Kidney (tissue), 14 donors: ENCODE data around the gene HEXD. TPM values are rescaled to one million over a fixed set of nuclear protein-coding genes. Genes with fewer than 3 reads are reported as not detected.

Experiments used
- DNase-seq, 5 donors: peaks; one replicate each; pipeline ENCODE4 v3.0.0-alpha.2; 2013 to 2020
- FAIRE-seq: peaks from 2 replicates; lab custom pipeline; 2012; peaks lifted over from hg19 to GRCh38; lab: Jason Lieb, UNC
- H3K27ac ChIP-seq, 2 donors: one replicate each; pipeline ENCODE4 v1.7.0; 2013; ENCODE audit warnings: low read depth in 2 of 2, low read length in 2 of 2, inconsistent platforms in 1 of 2
- H3K27me3 ChIP-seq: one replicate; pipeline ENCODE4 v1.7.1; 2013; ENCODE audit warnings: low read length, inconsistent platforms; ENCODE audit not compliant: control insufficient read depth, insufficient read depth
- H3K36me3 ChIP-seq, 3 donors: one replicate each; pipeline versions ENCODE4 v1.7.0 to v1.7.1; 2013; ENCODE audit warnings: low read length in 3 of 3, control low read depth in 1 of 3, inconsistent platforms in 1 of 3; ENCODE audit not compliant: insufficient read depth in 3 of 3, control insufficient read depth in 2 of 3
- H3K4me1 ChIP-seq, 3 donors: one replicate each; pipeline versions ENCODE4 v1.7.0 to v1.7.1; 2013; ENCODE audit warnings: low read length in 3 of 3, inconsistent platforms in 1 of 3, low read depth in 1 of 3; ENCODE audit not compliant: control insufficient read depth in 2 of 3, insufficient read depth in 2 of 3
- H3K4me3 ChIP-seq, 3 donors: one replicate each; pipeline versions ENCODE4 v1.7.0 to v1.8.1; 2013; ENCODE audit warnings: low read length in 3 of 3, control low read depth in 1 of 3, inconsistent platforms in 1 of 3
- H3K9ac ChIP-seq, 3 donors: one replicate each; pipeline versions ENCODE4 v1.7.0 to v1.7.1; 2013; ENCODE audit warnings: low read length in 3 of 3, control low read depth in 1 of 3, inconsistent platforms in 1 of 3
- H3K9me3 ChIP-seq, 3 donors: one replicate each; pipeline versions ENCODE4 v1.7.0 to v1.7.1; 2013; ENCODE audit warnings: low read length in 3 of 3, control low read depth in 1 of 3, inconsistent platforms in 1 of 3; ENCODE audit not compliant: control insufficient read depth in 2 of 3, insufficient read depth in 1 of 3
- intact Hi-C: fragments of 100-400 bp; cut with DNase I; formaldehyde crosslinking; loops from one replicate; pipeline ENCODE4 v1.11.1; 2022
- polyA plus RNA-seq: library from polyadenylated mRNA; stranded (reverse); fragments of 350-450 nt; fragmentation: Illumina TruSeq; extraction: RNeasy Lipid Tissue Mini Kit (QIAGEN cat#74804); gene quantifications from one replicate; pipeline ENCODE4 v1.2.3, GENCODE V29; 2014; ENCODE audit warnings: low read depth, low replicate concordance; ENCODE audit not compliant: insufficient read depth
- total RNA-seq: library from RNA; stranded (reverse); fragmentation: NEBNext Ultra II Directional; extraction: Animal tissue kit (Norgen Biotek cat#: 25700); gene quantifications from one replicate; pipeline ENCODE4 v1.2.1, GENCODE V29; 2021
- TF ChIP-seq, protein P1 (sequence below): IDR thresholded peaks from 3 replicates; pipeline ENCODE4 v1.5.1; 2012; ENCODE audit warnings: mild to moderate bottlenecking, moderate library complexity, borderline replicate concordance; ENCODE audit not compliant: insufficient read depth; ENCODE audit errors: extremely low read depth
- donor health status: control.
- donor health status: control.
- donor health status: control.
- donor health status: control.
- donor health status: control.
- donor health status: DM: yes; HTN: yes; CAD: no.
- donor health status: Normal renal cell carcinoma (clear cell type).

Gene HEXD
- total and polyA plus RNA-seq, 2 donors from 2014 or later, result 39.2 to 42.0 TPM

DNA sequence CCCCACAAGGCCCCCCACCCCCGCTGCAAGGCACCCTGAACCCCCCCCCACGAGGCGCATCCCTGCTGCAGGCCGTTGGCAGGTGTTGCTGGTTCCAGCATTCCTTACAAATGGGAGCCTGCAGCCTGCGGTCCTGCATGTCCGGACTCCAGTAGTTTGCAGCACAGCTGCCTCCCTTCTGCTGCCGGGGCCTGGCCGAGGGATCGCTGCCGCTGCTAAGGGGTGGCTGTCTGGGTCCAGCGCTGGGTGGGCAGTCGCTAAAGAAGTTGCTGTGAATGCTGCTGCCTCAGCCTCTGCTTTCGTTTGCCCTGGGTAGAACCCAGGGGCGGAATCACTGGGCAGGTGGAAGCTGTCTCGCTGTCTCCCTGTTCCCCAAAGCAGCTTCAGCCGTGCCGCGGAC, 34.7 kb upstream of the HEXD start:
- Histone ChIP-seq H3K36me3 (no peaks in the 10 kb centered on the region), H3K4me1 (peaks cover 0 to 9% (median 0%) of the 10 kb centered on the region in 3 donors), H3K9ac (no peak overlapping the region), H3K4me3 (no peak overlapping the region), H3K27ac (no peak overlapping the region), H3K27me3 (peaks cover 2% of the 10 kb centered on the region), H3K9me3 (no peaks in the 10 kb centered on the region)
- peak in 1 of 5 donors; percentile 47 for DNase-seq
- no peak for FAIRE-seq
- TF ChIP-seq, protein P1, sequence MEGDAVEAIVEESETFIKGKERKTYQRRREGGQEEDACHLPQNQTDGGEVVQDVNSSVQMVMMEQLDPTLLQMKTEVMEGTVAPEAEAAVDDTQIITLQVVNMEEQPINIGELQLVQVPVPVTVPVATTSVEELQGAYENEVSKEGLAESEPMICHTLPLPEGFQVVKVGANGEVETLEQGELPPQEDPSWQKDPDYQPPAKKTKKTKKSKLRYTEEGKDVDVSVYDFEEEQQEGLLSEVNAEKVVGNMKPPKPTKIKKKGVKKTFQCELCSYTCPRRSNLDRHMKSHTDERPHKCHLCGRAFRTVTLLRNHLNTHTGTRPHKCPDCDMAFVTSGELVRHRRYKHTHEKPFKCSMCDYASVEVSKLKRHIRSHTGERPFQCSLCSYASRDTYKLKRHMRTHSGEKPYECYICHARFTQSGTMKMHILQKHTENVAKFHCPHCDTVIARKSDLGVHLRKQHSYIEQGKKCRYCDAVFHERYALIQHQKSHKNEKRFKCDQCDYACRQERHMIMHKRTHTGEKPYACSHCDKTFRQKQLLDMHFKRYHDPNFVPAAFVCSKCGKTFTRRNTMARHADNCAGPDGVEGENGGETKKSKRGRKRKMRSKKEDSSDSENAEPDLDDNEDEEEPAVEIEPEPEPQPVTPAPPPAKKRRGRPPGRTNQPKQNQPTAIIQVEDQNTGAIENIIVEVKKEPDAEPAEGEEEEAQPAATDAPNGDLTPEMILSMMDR, result no peak
- intact Hi-C loops, result no loop called here

DNA sequence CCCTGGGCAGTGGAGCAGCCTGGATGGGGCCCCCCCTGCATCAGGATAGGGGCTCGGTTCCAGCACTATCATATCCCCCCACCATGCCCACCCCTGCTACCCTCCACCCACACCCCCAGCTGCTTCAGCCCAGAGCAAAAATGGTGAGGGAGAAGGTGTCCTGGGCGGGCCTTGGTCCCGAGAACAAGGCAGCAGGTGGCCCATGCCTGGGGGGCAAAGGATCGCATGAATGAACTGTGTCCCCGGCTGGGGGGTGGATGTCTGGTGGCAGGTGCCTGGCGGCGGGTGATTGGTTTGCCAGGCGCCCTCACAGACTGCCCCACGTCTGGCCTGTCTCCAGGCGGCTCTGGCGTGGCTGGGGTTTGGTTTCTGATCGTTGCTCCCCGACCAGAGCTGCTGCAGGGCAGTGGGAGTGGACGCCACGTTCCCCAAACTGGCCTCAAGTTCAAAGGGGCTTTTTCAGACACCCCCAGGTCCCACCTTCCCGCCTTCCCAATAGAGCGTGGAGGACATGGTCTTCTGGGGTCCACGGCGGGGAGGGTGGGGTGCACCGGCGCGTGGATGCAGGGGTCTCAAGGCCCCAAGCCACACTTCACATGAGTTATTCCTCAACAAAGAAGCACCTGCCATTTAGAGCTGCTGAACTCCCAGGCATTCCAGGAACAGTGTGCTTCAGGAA, 34.0 kb upstream of the HEXD start:
- peaks cover 2% of the 10 kb centered on the region for H3K27me3 ChIP-seq
- no peak overlapping the region for H3K9ac ChIP-seq
- TF ChIP-seq, protein P1, result no peak
- H3K4me1 ChIP-seq, result peaks cover 0 to 9% (median 0%) of the 10 kb centered on the region in 3 donors
- DNase-seq, result peak in 2 of 5 donors; percentile 33 to 67
- H3K36me3 ChIP-seq, result no peaks in the 10 kb centered on the region
- intact Hi-C loops, result no loop called here
- H3K27ac ChIP-seq, result no peak overlapping the region
- no peak for FAIRE-seq
- H3K4me3 ChIP-seq, result no peak overlapping the region
- no peaks in the 10 kb centered on the region for H3K9me3 ChIP-seq

DNA sequence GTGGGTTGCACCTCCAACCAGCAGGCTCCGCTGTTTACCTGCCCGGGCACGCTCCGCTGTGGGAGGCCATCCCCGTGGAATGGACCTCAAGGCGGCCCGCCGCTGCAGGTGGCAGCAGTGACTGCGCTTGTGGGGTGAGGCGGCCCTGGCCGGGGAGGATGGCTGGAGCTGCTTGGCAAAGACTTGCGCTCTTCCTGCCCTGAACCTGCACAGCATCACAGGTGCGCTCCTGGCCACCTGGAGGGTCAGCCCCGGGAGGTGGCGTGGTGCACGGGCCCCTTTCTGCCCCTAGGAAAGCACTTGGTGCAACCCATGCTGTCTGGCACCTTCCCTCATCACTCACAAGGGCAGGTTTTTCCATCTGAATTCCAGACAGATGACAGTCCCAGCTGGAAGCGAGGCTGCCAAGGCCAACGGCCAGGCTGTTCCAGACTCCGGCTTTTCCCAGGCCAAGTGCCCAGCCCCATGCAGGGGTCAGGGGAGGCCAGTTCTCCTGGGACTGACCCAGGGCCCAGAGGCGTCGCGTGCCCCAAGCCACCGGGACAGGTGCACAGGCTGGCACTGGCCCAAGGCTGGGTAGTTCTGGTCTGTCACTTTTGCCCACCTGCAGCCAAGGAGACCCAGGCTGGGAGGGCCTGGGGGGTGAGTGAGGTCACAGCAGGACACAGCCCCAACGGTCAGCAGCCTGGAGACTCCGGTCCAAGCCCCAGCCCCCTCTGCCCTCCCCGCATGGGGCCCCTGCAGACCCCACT, 33.2 kb upstream of the HEXD start:
- Histone ChIP-seq H3K9ac (no peak overlapping the region), H3K4me3 (no peak overlapping the region), H3K27ac (no peak overlapping the region), H3K4me1 (peaks cover 0 to 9% (median 0%) of the 10 kb centered on the region in 3 donors), H3K27me3 (peaks cover under 1% of the 10 kb centered on the region), H3K9me3 (no peaks in the 10 kb centered on the region), H3K36me3 (no peaks in the 10 kb centered on the region)
- no peak for FAIRE-seq
- peak; percentile 56 to 90 (median 65) for DNase-seq
- intact Hi-C loops, result no loop called here
- TF ChIP-seq, protein P1, result peak; percentile 22
